GM10266 (cell line): Measurements from ENCODE around the gene SLC44A3.

Experiments used
- DNase-seq: peaks from one replicate; pipeline ENCODE4 v3.0.0; 2012; ENCODE audit errors: extremely low spot score
- CTCF ChIP-seq: IDR thresholded peaks from 2 replicates; pipeline ENCODE4 v1.5.1; 2012; ENCODE audit warnings: mild to moderate bottlenecking, low read depth; ENCODE audit not compliant: control insufficient read depth, insufficient read depth; ENCODE audit errors: missing control alignments

The SLC44A3 gene

GRCh38 chr1:94801919-94802546 lies 18.1 kb upstream of the SLC44A3 start:
- TF ChIP-seq CTCF, result peak; percentile 33
- DNase-seq, result peak; percentile 41

- DNase-seq, result no peak
- no peak for TF ChIP-seq CTCF
Measured at GRCh38 chr1:94803106-94803505, 17.1 kb upstream of the SLC44A3 start.

GRCh38 chr1:94803517-94804441 lies 16.4 kb upstream of the SLC44A3 start:
- DNase-seq, result no peak

GRCh38 chr1:94804442-94804837 lies 15.7 kb upstream of the SLC44A3 start:
- DNase-seq, result no peak

More at GRCh38 chr1:94803517-94804441, 16.4 kb upstream of the SLC44A3 start:
- TF ChIP-seq CTCF, result no peak

GRCh38 chr1:94805912-94806311 lies 14.2 kb upstream of the SLC44A3 start:
- peak; percentile 85 for TF ChIP-seq CTCF
- peak; percentile 43 for DNase-seq

More at GRCh38 chr1:94804442-94804837, 15.7 kb upstream of the SLC44A3 start:
- TF ChIP-seq CTCF, result no peak

- DNase-seq, result no peak
- TF ChIP-seq CTCF, result no peak
Measured at GRCh38 chr1:94806441-94806871, 13.7 kb upstream of the SLC44A3 start.
